Subcutaneous adipose tissue (tissue), 4 donors: ENCODE measurements around the gene FSTL4. TPM values are rescaled to one million over a fixed set of nuclear protein-coding genes. Genes with fewer than 3 reads are reported as not detected.

Source experiments
- total RNA-seq, 4 donors: library from RNA; depleted of rRNA; stranded (reverse); fragments of >200 nt; gene quantifications; one replicate each; pipeline ENCODE4 v1.1.0, GENCODE V29; 2016
- TF ChIP-seq, protein P1 (sequence below): fragments of 450-650 bp; IDR thresholded peaks from one replicate; pipeline ENCODE4 v1.5.1; 2016; ENCODE audit warnings: low read depth, mild to moderate bottlenecking, control low read depth, antibody characterized with exemption, moderate library complexity

Gene FSTL4
- total RNA-seq, 4 donors from 2014 or later = not detected

DNA sequence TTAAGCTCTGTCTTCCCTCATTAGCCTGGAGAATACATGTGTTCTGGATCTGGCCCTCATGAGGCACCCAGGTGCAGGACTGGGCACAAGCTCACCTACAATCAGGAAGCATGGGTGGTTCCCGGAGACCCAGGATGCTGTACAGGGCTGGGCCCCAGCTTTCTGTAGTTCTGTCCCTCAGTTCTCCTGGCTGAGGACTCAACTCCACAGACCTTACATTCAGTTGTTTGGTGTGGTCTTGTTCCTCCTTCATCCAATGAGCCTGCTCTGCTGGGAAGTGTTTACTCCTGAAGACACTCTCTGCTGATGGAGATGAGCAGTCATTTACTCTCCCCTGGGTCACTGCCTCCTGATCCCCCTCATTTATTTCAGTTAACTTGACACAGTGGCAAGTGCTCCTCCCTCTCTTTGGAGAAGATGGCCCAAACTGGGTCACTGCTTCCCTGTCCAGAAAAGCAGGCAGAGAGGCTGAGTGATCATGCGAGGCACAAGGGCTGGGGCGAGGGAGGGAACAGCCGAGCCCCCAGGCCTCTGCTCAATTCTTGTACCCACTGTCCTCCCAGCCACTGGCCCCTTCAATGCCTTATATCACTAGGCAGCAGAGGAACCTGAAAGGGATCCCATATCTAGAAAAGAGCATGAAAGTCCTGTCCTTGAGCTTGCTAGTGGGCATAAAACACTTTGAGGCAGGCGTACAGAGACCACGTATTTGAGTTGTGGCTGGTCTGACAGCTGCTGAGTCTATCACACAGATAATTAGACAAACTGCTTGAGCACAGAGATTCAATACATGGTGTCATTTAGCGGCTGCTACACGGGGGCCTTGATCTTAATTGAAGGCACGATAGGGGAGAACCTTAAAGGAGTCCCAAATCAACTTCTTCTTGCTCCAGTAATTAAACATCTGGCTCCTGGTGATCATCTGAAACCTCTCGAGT is 221.7 kb downstream of the FSTL4 start:
- TF ChIP-seq, protein P1, sequence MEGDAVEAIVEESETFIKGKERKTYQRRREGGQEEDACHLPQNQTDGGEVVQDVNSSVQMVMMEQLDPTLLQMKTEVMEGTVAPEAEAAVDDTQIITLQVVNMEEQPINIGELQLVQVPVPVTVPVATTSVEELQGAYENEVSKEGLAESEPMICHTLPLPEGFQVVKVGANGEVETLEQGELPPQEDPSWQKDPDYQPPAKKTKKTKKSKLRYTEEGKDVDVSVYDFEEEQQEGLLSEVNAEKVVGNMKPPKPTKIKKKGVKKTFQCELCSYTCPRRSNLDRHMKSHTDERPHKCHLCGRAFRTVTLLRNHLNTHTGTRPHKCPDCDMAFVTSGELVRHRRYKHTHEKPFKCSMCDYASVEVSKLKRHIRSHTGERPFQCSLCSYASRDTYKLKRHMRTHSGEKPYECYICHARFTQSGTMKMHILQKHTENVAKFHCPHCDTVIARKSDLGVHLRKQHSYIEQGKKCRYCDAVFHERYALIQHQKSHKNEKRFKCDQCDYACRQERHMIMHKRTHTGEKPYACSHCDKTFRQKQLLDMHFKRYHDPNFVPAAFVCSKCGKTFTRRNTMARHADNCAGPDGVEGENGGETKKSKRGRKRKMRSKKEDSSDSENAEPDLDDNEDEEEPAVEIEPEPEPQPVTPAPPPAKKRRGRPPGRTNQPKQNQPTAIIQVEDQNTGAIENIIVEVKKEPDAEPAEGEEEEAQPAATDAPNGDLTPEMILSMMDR = no peak

DNA sequence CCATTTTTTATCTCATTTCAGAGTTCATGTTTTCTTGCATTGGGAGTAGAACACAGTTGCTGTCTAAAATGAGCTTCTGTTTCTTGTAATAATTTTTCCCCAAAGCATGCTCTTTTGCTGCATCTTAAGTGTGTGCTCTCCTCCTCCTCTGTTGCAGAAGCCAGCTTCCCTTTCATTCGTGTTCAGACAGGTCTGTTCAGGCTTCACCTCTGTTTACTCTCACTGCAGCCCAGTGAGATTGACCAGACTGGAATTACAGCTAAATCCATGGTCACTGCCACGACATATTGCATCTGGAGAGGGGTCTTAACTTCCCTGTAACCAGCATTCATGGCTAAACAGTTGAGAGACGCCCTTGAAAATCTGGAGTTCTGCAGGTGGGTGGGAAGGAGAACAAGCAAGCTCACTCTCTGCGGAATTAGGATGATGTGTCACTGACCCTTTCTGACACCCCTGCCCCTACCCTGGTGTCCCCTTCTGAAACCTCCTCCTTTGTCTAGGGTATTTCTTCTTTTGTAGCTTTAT is 223.2 kb downstream of the FSTL4 start:
- TF ChIP-seq, protein P1 = no peak

DNA sequence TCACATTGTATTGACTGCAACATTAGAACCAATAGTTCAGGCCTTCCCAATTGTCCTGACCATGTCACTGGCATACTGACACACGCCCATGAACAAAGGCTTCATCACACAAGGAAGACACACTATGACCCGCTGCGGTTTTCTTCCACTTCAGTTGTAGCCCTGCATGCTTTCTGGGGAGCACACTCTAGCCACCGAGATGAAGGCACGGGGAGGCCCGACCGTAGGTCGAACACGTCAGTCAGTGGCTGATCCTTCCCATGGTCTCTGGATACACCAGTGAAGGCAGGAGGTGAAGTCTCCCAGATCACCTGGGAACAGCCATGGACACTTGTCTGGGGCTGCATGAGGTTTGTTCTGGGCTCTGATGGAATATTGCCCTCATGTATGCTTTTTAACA is 224.7 kb downstream of the FSTL4 start:
- TF ChIP-seq, protein P1 = no peak

DNA sequence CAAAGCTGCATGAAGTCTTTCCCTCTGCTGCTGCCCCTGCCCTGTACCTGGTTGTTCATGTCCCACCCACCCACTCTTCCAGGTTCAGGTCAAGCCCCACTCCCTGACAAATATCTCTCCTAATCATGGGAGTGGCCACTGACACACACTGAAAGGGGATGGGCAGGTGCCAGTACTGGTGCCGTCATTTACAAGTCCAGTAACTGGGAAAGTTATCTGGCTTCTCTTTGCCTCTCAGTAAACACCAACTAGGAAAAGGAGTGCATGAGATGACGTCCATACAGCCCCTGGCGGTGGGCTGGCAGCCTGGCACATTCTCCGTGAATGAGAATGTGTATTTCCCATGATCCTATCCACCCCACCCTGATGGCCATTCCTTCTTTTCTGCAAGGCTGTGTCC is 225.2 kb downstream of the FSTL4 start:
- TF ChIP-seq, protein P1 = no peak

DNA sequence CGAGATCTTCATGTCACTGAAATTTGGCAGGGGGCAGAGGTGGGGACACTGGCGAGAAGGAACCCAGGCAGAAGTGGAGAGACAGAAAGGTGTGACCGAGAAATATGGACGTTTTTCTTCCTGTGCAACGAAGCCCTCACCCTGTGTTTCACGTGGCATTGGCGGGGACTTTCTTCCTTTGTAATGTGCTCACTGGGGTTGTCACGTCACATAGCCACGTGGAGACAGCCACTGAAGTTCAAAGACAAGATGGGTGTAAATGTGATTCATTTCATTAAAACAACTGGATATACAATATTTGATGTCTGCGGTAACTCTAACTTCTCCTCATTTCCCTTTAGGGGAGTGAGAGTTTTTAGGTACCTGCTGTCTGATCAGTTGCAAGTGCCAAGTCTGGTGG is 225.7 kb downstream of the FSTL4 start:
- TF ChIP-seq, protein P1 = no peak

DNA sequence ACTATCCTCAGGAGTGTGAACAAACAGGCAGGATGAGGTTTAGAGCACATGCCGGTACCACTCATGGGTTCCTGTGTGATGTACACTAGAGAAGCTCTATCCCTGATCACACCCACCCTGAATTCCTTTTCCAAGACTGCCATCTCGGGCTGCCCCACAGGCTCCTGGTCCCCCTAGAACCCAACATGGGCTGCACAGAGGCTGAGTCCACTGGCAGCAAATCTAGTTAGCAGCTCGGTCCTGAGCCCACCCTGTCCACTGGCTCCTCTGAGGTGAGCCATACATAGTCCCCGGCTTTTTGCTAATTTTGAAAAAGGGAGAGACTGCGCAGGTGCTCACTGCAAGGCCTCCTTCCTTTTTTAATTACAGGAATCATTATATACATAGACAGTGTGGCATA is 227.0 kb downstream of the FSTL4 start:
- TF ChIP-seq, protein P1 = no peak

DNA sequence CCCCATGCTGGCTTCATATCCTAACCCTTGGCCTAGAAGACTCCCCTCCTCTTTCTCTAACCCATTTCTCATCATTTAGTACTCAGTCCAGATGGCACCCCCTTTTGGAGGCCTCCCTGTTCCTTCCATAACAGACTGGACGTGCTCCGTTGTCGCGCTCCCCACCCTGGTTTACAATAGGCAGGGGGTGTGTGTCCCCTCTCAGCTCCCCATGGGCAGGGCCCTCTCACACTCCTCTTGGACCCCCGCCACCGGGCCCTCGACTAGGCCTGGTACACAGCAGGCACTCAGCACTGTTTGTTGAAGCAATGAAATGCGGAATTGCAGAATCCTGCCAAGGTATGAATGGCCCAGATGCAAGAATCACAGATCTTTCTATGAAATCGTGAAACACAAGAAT is 227.4 kb downstream of the FSTL4 start:
- TF ChIP-seq, protein P1 = no peak
